ENCODE measurements around the gene MAFG. TPM values are rescaled to one million over a fixed set of nuclear protein-coding genes. Genes with fewer than 3 reads are reported as not detected.
A peak's percentile ranks its signal among the peaks of the same experiment; 100 is the strongest.

MAFG gene
- total and polyA plus RNA-seq, 9 of the 15 experiments (the other 6 are each of a cell fraction or from before 2014, with no cell fraction given) = 1.1 to 58.1 (median 24.9) TPM

DNA sequence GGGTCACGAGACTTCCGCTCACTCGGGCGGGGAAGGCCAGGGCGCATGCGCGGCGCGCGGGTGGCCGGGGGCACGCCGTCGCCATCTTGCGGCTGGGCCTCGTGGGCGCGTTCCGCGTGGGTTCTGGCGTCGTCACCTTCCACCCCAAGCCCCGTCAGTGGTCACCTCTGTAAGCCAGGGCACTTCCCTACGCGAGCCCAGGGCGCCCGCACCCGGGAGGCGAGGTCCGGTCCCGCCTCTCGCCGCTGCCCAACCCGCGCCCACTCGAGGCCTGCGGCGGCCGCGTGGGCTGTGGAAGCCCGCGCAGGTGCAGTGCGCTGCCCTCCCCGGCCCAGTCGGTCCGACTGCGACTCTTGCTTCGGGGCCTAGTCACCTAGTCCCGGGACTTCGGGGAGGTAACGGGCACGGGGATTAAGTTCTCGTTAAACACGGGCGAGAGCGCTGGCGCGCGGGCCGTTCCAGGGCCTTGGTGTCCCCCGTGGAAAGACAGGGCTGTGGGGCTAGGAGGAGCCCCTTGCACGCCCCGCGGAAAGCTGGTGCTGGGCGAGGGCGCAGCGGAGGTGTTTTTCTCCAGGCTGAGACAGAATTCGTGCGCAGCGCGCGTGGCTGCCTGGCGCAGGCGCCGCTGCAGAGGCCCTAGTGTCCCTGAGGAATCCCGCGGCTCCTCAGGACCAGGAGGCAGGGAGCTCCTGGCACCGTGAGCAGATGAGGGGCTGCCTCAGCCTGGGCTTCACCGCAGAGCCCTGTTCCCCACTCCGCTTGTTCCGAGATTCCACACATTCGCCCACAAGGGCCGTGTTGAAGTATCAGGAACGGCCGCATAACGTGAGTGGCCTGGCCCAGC is 55.9 kb downstream of the MAFG start (continued):
- TF ChIP-seq TEAD4 (IDR thresholded peaks at IDR 0.05; ENCODE audit: low read length) = no peak
- peak; percentile 53; the same call in 1 of the 2 replicates for TF ChIP-seq TEAD4 (CRISPR knock-in tag; IDR thresholded peaks at IDR 0.05; ENCODE audit: borderline replicate concordance)
- TF ChIP-seq MAFF (IDR thresholded peaks at IDR 0.05; ENCODE audit: low read length) = no peak
- TF ChIP-seq SIX5 (IDR thresholded peaks at IDR 0.05; ENCODE audit: borderline replicate concordance in 1 of 2, insufficient read depth in 1 of 2, low read depth in 1 of 2, low read length in 2 of 2) = no peak
- 0 out of 2 replicates have a peak, but pooled peaks have one; percentile 10 for TF ChIP-seq KDM2B (CRISPR knock-in tag; IDR thresholded peaks at IDR 0.05)
- TF ChIP-seq FOXK1 (CRISPR knock-in tag; IDR thresholded peaks at IDR 0.05; ENCODE audit: borderline replicate concordance) = no peak; the same call in 1 of the 2 replicates
- no peak for TF ChIP-seq TAL1 (IDR thresholded peaks at IDR 0.05)
- no peak for TF ChIP-seq CSDE1 (IDR thresholded peaks at IDR 0.05)
- TF ChIP-seq ZNF583 (CRISPR knock-in tag; IDR thresholded peaks at IDR 0.05) = peak; percentile 85
- peak; percentile 85 for TF ChIP-seq CHD4 (IDR thresholded peaks at IDR 0.05; ENCODE audit: insufficient read depth, insufficient replicate concordance, low read depth, low read length, poor library complexity, severe bottlenecking)
- TF ChIP-seq PTBP1 (IDR thresholded peaks at IDR 0.05; ENCODE audit: low read depth, low read length) = no peak
- TF ChIP-seq HNRNPL (IDR thresholded peaks at IDR 0.05; ENCODE audit: low read depth, low read length) = peak; percentile 64; the same call in 1 of the 2 replicates
- 0 out of 2 replicates have a peak, but pooled peaks have one; percentile 3 for TF ChIP-seq ZNF263 (CRISPR knock-in tag; IDR thresholded peaks at IDR 0.05; ENCODE audit: borderline replicate concordance)
- no peak for TF ChIP-seq TEAD2 (tag; IDR thresholded peaks at IDR 0.05)
- peak; percentile 62; the same call in 1 of the 2 replicates for TF ChIP-seq SP1 (CRISPR knock-in tag; IDR thresholded peaks at IDR 0.05)
- TF ChIP-seq POLR2AphosphoS2 (IDR thresholded peaks at IDR 0.05; ENCODE audit: low read length) = 0 out of 2 replicates have a peak, but pooled peaks have one; percentile 24
- TF ChIP-seq ZBTB1 (CRISPR knock-in tag; IDR thresholded peaks at IDR 0.05; ENCODE audit: borderline replicate concordance, low read depth) = peak; percentile 36
- TF ChIP-seq ZFP30 (CRISPR knock-in tag; IDR thresholded peaks at IDR 0.05; ENCODE audit: borderline replicate concordance) = no peak
- no peak for TF ChIP-seq CAMTA2 (CRISPR knock-in tag; conservative IDR thresholded peaks at IDR 0.05)
- peak; percentile 98 for TF ChIP-seq KAT7 (CRISPR knock-in tag; IDR thresholded peaks at IDR 0.05; ENCODE audit: borderline replicate concordance)
- TF ChIP-seq KAT2B (IDR thresholded peaks at IDR 0.05; ENCODE audit: low read depth, low read length) = no peak
- peak; percentile 73; the same call in 1 of the 2 replicates for TF ChIP-seq ATF7 (IDR thresholded peaks at IDR 0.05)
- TF ChIP-seq NR2F6 (CRISPR knock-in tag; IDR thresholded peaks at IDR 0.05) = no peak
- no peak for TF ChIP-seq ZNF197 (CRISPR knock-in tag; IDR thresholded peaks at IDR 0.05; ENCODE audit: low read depth)
- TF ChIP-seq CHD2 (IDR thresholded peaks at IDR 0.05; ENCODE audit: low read depth, low read length) = peak; percentile 39; the same call in 1 of the 2 replicates
- TF ChIP-seq, protein P1, sequence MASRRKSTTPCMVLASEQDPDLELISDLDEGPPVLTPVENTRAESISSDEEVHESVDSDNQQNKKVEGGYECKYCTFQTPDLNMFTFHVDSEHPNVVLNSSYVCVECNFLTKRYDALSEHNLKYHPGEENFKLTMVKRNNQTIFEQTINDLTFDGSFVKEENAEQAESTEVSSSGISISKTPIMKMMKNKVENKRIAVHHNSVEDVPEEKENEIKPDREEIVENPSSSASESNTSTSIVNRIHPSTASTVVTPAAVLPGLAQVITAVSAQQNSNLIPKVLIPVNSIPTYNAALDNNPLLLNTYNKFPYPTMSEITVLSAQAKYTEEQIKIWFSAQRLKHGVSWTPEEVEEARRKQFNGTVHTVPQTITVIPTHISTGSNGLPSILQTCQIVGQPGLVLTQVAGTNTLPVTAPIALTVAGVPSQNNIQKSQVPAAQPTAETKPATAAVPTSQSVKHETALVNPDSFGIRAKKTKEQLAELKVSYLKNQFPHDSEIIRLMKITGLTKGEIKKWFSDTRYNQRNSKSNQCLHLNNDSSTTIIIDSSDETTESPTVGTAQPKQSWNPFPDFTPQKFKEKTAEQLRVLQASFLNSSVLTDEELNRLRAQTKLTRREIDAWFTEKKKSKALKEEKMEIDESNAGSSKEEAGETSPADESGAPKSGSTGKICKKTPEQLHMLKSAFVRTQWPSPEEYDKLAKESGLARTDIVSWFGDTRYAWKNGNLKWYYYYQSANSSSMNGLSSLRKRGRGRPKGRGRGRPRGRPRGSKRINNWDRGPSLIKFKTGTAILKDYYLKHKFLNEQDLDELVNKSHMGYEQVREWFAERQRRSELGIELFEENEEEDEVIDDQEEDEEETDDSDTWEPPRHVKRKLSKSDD (conservative IDR thresholded peaks at IDR 0.05; ENCODE audit: low read length) = no peak
- no peak for TF ChIP-seq ZNF253 (CRISPR knock-in tag; conservative IDR thresholded peaks at IDR 0.05)
